ENCODE data around the gene RELN.

DNA sequence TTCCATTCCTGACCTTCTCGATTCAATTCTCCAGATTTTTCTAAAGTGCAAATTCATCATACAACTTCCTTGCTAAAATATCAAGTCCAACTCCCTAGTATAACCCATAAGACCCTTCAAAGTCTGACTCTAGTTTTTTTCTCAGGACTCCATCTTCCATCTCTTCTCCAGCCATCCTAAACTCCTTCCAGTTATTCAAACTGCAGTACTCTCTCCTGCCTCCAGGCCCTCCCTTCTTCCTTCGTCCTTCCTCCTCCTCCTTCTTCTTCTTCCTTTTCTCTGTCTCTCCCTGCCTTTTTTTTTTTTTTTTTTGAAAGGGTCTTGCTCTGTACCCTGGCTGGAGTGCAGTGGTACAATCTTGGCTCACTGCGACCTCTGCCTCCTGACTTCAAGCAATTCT is 111.9 kb downstream of the RELN start:
- no peak for TF ChIP-seq CERS6 (CRISPR knock-in tag; IDR thresholded peaks at IDR 0.05)
- TF ChIP-seq PTBP1 (IDR thresholded peaks at IDR 0.05; ENCODE audit: low read depth, low read length, poor library complexity, severe bottlenecking), result no peak
- no peak for TF ChIP-seq ZBTB33 (CRISPR knock-in tag; IDR thresholded peaks at IDR 0.05)
- TF ChIP-seq RFX3 (CRISPR knock-in tag; IDR thresholded peaks at IDR 0.05), result no peak
- TF ChIP-seq, protein P1, sequence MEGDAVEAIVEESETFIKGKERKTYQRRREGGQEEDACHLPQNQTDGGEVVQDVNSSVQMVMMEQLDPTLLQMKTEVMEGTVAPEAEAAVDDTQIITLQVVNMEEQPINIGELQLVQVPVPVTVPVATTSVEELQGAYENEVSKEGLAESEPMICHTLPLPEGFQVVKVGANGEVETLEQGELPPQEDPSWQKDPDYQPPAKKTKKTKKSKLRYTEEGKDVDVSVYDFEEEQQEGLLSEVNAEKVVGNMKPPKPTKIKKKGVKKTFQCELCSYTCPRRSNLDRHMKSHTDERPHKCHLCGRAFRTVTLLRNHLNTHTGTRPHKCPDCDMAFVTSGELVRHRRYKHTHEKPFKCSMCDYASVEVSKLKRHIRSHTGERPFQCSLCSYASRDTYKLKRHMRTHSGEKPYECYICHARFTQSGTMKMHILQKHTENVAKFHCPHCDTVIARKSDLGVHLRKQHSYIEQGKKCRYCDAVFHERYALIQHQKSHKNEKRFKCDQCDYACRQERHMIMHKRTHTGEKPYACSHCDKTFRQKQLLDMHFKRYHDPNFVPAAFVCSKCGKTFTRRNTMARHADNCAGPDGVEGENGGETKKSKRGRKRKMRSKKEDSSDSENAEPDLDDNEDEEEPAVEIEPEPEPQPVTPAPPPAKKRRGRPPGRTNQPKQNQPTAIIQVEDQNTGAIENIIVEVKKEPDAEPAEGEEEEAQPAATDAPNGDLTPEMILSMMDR (CRISPR knock-in tag; IDR thresholded peaks at IDR 0.05), result no peak
- TF ChIP-seq FOXK1 (CRISPR knock-in tag; IDR thresholded peaks at IDR 0.05; ENCODE audit: borderline replicate concordance, low read depth), result no peak
- no peak for TF ChIP-seq JUND (CRISPR knock-in tag; IDR thresholded peaks at IDR 0.05)
- TF ChIP-seq ZNF274 (CRISPR knock-in tag; IDR thresholded peaks at IDR 0.05), result no peak
- TF ChIP-seq YY1 (IDR thresholded peaks at IDR 0.05; ENCODE audit: insufficient read depth, insufficient replicate concordance, low read depth, low read length), result no peak
